ENCODE data around the gene NHS. TPM values are rescaled to one million over a fixed set of nuclear protein-coding genes. Genes with fewer than 3 reads are reported as not detected.

Gene NHS
- total RNA-seq, 2 experiments from 2014 or later = 1.2 to 1.8 TPM

DNA sequence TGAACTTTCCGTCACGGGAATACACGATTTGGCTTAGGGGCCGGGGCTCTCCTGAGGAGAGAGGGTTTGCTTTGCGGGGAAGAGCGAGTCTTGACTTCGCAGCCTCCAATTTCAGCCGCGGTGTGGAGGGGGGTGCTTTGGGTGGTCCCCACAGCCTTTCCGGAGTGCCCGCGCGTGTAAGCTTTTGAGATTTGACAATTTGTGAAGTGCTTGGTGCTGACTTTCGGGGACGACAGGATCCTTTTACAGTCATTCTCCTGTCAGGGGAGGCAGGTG is 362.6 kb downstream of the NHS start:
- peaks cover 13% of the 10 kb centered on the region for H3K27me3 Mint-ChIP-seq
- H3K36me3 Mint-ChIP-seq = no peaks in the 10 kb centered on the region
- peaks cover 10% of the 10 kb centered on the region for H3K4me1 Mint-ChIP-seq
- no peaks in the 10 kb centered on the region for H3K9me3 Mint-ChIP-seq
- H3K27ac Mint-ChIP-seq = peak overlapping the region; percentile 71
- DNase-seq (peak; percentile 65), ATAC-seq (ENCODE audit: low read depth) (peak; percentile 30)
- peak overlapping the region; percentile 87 for H3K4me3 Mint-ChIP-seq
- POLR2A ChIA-PET = no interaction called here

DNA sequence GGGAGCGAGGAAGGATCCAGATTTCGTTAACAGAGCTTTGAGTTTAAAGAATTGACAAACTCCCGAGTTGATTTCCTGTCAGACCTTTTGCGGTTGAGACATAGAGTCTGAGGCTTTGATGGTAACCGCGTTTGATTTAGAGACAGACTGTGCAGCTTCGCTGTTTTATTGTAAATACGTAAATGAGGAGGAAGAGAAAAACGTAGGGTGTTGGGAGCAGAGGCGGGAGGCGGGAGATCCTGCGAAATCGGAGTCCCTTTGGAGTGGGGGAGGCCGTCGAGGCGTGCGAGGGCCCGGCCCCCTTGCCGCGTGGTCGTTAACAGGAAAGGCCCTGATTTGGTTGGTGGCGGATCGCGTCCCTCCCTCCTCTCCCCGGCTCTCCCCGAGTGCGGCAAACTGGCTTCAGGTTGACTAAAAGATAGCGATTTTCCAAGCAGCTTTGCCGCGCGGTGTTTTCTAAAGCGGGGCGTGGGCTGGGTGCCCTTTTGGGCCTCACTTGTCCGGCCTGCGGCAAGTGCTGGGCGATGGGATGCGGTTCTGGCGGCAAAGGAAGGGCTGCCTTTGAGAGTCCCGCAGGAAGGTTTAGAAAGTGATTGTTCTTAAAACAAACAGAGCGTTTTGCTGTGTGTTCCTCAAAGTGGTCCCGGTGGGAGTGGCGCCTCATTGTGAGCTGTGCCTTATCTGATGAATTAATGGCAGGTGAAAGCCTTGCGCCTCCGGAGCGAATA is 363.1 kb downstream of the NHS start:
- peak; percentile 51 for DNase-seq
- Mint-ChIP-seq H3K4me3 (peak overlapping the region; percentile 87), H3K27ac (peak overlapping the region; percentile 71), H3K36me3 (no peaks in the 10 kb centered on the region), H3K27me3 (peaks cover 13% of the 10 kb centered on the region), H3K9me3 (no peaks in the 10 kb centered on the region), H3K4me1 (peaks cover 10% of the 10 kb centered on the region)
- POLR2A ChIA-PET = no interaction called here
- ATAC-seq (ENCODE audit: low read depth) = peak; percentile 29

DNA sequence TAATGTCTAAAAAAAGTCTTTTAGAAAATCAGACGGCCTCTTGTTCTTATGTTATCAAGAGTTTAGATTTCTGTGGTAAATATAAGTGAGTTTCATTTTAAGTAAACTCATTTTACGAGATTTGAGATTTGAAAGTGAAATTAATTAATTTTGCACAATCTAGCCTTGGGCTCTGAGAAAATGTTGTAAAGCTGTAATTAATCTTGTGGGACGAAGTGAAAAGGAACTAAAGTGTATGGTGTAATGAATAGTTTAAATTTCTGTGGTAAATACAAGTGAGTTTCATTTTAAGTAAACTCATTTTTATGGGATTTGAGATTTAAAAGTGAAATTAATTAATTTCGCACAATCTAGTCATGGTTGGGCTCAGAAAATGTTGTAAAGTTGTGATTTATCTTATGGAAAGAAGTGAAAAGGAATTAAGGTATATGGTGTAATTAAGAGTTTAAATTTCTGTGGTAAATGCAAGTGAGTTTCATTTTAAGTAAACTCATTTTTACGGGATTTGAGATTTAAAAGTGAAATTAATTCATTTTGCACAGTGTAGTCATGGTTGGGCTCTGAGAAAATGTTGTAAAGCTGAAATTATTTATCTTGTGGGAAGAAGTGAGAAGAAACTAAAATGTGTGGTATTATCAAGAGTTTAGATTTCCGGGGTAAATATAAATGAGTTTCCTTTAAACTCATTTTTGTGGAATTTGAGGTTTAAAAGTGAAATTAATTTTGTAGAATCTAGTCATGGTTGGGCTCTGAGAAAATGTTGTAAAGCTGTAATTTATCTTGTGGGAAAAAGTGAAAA is 363.9 kb downstream of the NHS start:
- Mint-ChIP-seq H3K9me3 (no peaks in the 10 kb centered on the region), H3K4me1 (peaks cover 10% of the 10 kb centered on the region), H3K27ac (peak overlapping the region; percentile 71), H3K27me3 (peaks cover 11% of the 10 kb centered on the region), H3K36me3 (no peaks in the 10 kb centered on the region), H3K4me3 (peak overlapping the region; percentile 87)
- DNase-seq (no peak), ATAC-seq (ENCODE audit: low read depth) (no peak)
- POLR2A ChIA-PET = no interaction called here

DNA sequence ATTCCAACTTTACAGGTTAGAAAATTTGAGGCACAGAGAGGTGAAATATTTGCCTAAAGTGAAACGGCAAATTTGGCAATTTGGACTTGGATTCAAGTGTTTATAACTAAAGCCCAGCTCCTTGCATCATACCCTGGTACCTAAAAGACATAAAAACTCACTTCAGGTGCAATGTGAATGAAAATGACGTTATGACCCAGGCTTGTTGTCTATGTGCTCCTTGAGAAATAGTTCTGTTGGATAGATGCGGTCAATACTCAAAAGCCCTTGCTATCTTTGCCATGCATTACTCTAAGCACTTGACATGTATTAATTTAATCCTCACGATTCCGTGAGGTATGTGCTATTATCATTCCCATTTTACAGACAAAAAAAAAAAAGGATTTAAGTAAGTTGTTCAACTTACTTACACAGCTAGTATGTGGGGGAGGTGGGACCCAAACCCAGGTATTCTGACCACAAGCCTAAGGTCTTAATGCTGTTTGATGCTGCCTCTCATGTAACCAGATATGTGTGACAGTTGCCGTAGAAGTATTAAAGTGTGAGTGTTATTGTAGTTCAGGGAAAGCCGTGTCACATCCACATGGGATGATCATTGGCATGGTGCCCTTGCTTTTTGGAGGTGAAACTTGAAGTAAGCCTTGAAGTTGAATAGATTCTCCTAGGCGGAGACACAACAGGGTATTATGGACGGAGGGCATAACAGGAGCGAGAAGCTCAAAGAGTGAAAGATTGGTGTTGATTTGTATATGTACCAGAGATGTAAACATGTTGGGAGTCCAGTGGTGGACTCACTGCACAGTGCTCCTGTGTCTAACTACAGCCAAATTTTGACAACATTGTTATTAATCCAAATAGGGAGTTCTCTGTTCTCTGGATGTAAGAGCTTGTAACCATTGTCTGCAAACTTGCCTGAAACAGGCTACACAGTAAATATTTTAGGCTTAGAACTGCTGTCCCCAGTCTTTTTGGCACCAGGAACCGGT is 365.4 kb downstream of the NHS start:
- no peak for ATAC-seq (ENCODE audit: low read depth)
- POLR2A ChIA-PET = no interaction called here

GRCh38 chrX:17741123-17741511 is 366.1 kb downstream of the NHS start:
- ATAC-seq (ENCODE audit: low read depth) (no peak), DNase-seq (no peak)
- Mint-ChIP-seq H3K4me1 (peaks cover 10% of the 10 kb centered on the region), H3K4me3 (no peak overlapping the region), H3K9me3 (no peaks in the 10 kb centered on the region), H3K36me3 (no peaks in the 10 kb centered on the region), H3K27ac (no peak overlapping the region), H3K27me3 (peaks cover 8% of the 10 kb centered on the region)
- POLR2A ChIA-PET = no interaction called here

More for the DNA sequence above, 365.4 kb downstream of the NHS start:
- Mint-ChIP-seq H3K9me3 (no peaks in the 10 kb centered on the region), H3K4me1 (peaks cover 10% of the 10 kb centered on the region), H3K27ac (no peak overlapping the region), H3K4me3 (no peak overlapping the region), H3K36me3 (no peaks in the 10 kb centered on the region), H3K27me3 (peaks cover 8% of the 10 kb centered on the region)
- DNase-seq = no peak

- Mint-ChIP-seq H3K36me3 (no peaks in the 10 kb centered on the region), H3K27ac (no peak overlapping the region), H3K27me3 (peaks cover 8% of the 10 kb centered on the region), H3K4me1 (peaks cover 7% of the 10 kb centered on the region), H3K4me3 (no peak overlapping the region), H3K9me3 (no peaks in the 10 kb centered on the region)
- ATAC-seq (ENCODE audit: low read depth) (no peak), DNase-seq (no peak)
- POLR2A ChIA-PET = no interaction called here
Measured at GRCh38 chrX:17743913-17744312, 368.9 kb downstream of the NHS start.

DNA sequence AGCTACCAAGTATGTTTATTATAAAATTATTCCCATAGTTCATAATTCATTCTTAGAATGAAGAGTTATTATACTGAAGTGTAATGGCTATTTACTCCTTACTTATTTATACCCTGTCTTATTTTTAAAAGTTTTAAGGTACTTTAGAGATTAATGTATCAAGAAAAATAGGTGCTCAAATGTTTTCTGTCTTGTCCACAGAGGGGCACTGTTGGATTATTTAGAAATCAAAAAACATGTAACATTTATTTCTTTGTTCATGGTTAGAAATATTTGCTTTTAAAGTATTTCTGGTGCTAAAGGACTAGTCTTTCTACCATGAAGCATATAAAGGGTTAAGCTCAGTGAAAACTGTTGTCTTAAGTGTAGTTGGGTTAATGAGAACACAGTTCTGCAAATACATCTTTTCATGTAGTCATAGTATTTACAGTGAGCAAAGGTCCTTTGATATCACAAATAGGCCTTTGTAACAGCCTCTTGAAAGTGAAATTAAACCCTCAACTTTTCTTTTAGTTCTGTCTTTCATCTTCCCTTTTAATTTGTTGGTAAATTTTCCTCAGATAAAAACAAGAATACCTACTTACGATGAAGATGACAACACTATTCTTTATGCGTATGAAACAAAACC is 370.0 kb downstream of the NHS start:
- peaks cover 4% of the 10 kb centered on the region for H3K27me3 Mint-ChIP-seq
- POLR2A ChIA-PET = no interaction called here
- peaks cover 1% of the 10 kb centered on the region for H3K36me3 Mint-ChIP-seq
- no peak overlapping the region for H3K27ac Mint-ChIP-seq
- peaks cover 3% of the 10 kb centered on the region for H3K4me1 Mint-ChIP-seq
- ATAC-seq (ENCODE audit: low read depth) (no peak), DNase-seq (no peak)
- H3K9me3 Mint-ChIP-seq = no peaks in the 10 kb centered on the region
- no peak overlapping the region for H3K4me3 Mint-ChIP-seq

DNA sequence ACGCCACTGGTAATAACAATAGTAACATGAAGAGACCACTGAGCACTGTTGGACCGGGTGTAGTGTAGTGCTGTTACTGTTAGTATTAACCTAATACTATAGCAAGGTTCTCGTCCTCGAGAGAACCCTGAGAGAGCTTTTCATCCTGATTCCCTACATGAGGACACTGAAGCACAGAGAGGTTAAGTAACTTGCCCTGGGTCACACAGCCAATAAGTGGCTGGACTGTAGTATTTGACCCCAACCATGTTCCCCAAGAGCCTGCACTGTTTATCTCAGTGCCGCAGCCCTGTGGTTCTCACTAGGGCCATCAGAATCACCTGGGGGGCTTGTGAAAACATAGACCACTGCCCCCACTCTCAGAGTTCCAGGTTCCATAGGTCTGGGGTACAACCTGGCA is 372.7 kb downstream of the NHS start:
- H3K36me3 Mint-ChIP-seq = peaks cover 1% of the 10 kb centered on the region
- POLR2A ChIA-PET = no interaction called here
- no peak for ATAC-seq (ENCODE audit: low read depth)
- H3K4me3 Mint-ChIP-seq = no peak overlapping the region
- H3K9me3 Mint-ChIP-seq = no peaks in the 10 kb centered on the region
- H3K27ac Mint-ChIP-seq = no peak overlapping the region
- DNase-seq = no peak
- H3K27me3 Mint-ChIP-seq = no peaks in the 10 kb centered on the region
- no peaks in the 10 kb centered on the region for H3K4me1 Mint-ChIP-seq

GRCh38 chrX:17748684-17749083 is 373.7 kb downstream of the NHS start:
- DNase-seq (no peak), ATAC-seq (ENCODE audit: low read depth) (no peak)
- POLR2A ChIA-PET = no interaction called here
- Mint-ChIP-seq H3K27ac (no peak overlapping the region), H3K27me3 (no peaks in the 10 kb centered on the region), H3K36me3 (peaks cover 1% of the 10 kb centered on the region), H3K9me3 (no peaks in the 10 kb centered on the region), H3K4me3 (no peak overlapping the region), H3K4me1 (no peaks in the 10 kb centered on the region)

- POLR2A ChIA-PET = no interaction called here
- no peaks in the 10 kb centered on the region for H3K4me1 Mint-ChIP-seq
- H3K9me3 Mint-ChIP-seq = no peaks in the 10 kb centered on the region
- no peak for DNase-seq
- H3K36me3 Mint-ChIP-seq = peaks cover 1% of the 10 kb centered on the region
- H3K4me3 Mint-ChIP-seq = no peak overlapping the region
- ATAC-seq (ENCODE audit: low read depth) = no peak
- no peaks in the 10 kb centered on the region for H3K27me3 Mint-ChIP-seq
- no peak overlapping the region for H3K27ac Mint-ChIP-seq
Measured at GRCh38 chrX:17750436-17750835, 375.4 kb downstream of the NHS start.

DNA sequence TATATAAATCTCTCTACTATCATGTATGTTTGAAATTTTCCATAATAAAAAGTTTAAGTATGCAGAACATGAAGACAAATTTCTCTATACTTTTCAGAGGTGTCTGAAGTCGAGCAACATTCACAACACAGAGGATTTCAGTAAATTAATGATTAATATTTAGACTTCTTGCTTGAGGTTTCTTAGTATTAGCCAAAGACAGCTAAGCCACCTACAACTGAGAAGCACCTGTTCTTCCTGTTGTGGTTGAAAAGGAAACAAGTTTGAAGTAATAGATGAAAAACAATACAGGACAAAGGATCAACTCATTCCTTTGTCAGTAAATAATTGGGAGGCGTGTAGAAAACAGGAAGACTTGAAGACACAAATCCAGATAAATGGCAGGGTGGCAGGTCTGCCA is 383.4 kb downstream of the NHS start:
- ATAC-seq (ENCODE audit: low read depth) (no peak), DNase-seq (no peak)
- Mint-ChIP-seq H3K27me3 (no peaks in the 10 kb centered on the region), H3K4me1 (peaks cover 1% of the 10 kb centered on the region), H3K4me3 (no peak overlapping the region), H3K36me3 (no peaks in the 10 kb centered on the region), H3K27ac (no peak overlapping the region), H3K9me3 (no peaks in the 10 kb centered on the region)
- POLR2A ChIA-PET = no interaction called here

GRCh38 chrX:17759990-17760389 is 385.0 kb downstream of the NHS start:
- Mint-ChIP-seq H3K9me3 (no peaks in the 10 kb centered on the region), H3K27me3 (no peaks in the 10 kb centered on the region), H3K27ac (no peak overlapping the region), H3K4me3 (no peak overlapping the region), H3K36me3 (no peaks in the 10 kb centered on the region), H3K4me1 (peaks cover 1% of the 10 kb centered on the region)
- ATAC-seq (ENCODE audit: low read depth) (no peak), DNase-seq (no peak)
- POLR2A ChIA-PET = no interaction called here

GRCh38 chrX:17767734-17768133 is 392.7 kb downstream of the NHS start:
- ATAC-seq (ENCODE audit: low read depth) (no peak), DNase-seq (no peak)
- Mint-ChIP-seq H3K4me1 (no peaks in the 10 kb centered on the region), H3K4me3 (no peak overlapping the region), H3K36me3 (no peaks in the 10 kb centered on the region), H3K9me3 (no peaks in the 10 kb centered on the region), H3K27me3 (no peaks in the 10 kb centered on the region), H3K27ac (no peak overlapping the region)
- POLR2A ChIA-PET = no interaction called here
